ENCODE data around the gene APOF. TPM values are rescaled to one million over a fixed set of nuclear protein-coding genes. Genes with fewer than 3 reads are reported as not detected.
"Not testable (repeated sequence)": the region's sequence is repeated elsewhere in the genome, so short reads cannot be mapped to it uniquely, and the experiment has no call there.

Gene APOF
- total RNA-seq, 6 experiments from 2014 or later, result not detected

DNA sequence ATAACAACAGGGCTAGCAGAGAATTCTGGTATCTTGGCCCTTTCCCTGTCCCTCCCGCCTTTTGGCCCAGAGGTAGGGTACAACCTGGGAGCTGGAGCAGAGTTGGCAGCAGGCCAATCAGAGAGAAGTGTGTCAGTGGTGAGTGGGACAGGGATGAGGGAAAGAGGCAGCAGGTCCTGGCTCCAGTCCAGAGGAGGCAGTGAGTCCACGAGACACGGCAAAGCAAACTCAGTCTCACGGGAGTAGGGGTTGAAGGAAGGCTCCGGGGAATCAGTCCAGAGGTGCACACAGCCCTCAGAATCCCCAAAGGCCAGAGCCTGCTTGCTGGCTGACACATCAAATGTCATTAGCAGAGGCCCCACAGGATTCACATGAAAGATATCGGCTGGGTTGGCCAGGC is 36.1 kb downstream of the APOF start:
- H3K9me3 Mint-ChIP-seq, result no peaks in the 10 kb centered on the region
- H3K4me3 Mint-ChIP-seq, result no peak overlapping the region
- no peak for DNase-seq
- H3K27ac Mint-ChIP-seq, result no peak overlapping the region
- TF ChIP-seq, protein P1, sequence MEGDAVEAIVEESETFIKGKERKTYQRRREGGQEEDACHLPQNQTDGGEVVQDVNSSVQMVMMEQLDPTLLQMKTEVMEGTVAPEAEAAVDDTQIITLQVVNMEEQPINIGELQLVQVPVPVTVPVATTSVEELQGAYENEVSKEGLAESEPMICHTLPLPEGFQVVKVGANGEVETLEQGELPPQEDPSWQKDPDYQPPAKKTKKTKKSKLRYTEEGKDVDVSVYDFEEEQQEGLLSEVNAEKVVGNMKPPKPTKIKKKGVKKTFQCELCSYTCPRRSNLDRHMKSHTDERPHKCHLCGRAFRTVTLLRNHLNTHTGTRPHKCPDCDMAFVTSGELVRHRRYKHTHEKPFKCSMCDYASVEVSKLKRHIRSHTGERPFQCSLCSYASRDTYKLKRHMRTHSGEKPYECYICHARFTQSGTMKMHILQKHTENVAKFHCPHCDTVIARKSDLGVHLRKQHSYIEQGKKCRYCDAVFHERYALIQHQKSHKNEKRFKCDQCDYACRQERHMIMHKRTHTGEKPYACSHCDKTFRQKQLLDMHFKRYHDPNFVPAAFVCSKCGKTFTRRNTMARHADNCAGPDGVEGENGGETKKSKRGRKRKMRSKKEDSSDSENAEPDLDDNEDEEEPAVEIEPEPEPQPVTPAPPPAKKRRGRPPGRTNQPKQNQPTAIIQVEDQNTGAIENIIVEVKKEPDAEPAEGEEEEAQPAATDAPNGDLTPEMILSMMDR (IDR thresholded peaks at IDR 0.05), result no peak
- no peaks in the 10 kb centered on the region for H3K27me3 Mint-ChIP-seq (ENCODE audit: insufficient read depth)
- H3K4me1 Mint-ChIP-seq (ENCODE audit: low read depth), result peaks cover 4% of the 10 kb centered on the region; the same call in 1 of the 2 replicates
- peaks cover 6% of the 10 kb centered on the region; the same call in 1 of the 2 replicates for H3K36me3 Mint-ChIP-seq (ENCODE audit: low read depth)

DNA sequence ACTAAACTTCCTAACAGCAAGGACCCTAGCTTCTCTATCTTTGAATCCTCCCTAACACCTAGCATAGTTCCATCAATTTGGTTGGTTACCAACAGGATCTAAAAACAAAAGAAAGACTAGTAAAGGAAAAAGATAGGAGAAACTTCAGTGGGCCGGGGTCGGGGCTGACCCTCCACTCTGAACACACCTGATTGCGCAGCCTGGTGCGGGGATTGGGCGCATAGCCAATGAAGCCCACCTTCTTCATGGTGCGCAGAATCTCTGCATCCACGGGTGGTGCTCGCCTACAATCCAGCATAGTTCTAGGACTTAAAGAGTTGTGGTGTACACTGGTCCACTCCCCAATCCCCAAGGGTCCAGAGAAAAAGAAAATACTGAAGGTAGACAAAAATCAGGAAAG is 36.5 kb downstream of the APOF start:
- Mint-ChIP-seq H3K4me3 (no peak overlapping the region), H3K9me3 (no peaks in the 10 kb centered on the region), H3K4me1 (ENCODE audit: low read depth) (peaks cover under 1% of the 10 kb centered on the region; the same call in 1 of the 2 replicates), H3K27ac (no peak overlapping the region), H3K36me3 (ENCODE audit: low read depth) (peaks cover 6% of the 10 kb centered on the region; the same call in 1 of the 2 replicates), H3K27me3 (ENCODE audit: insufficient read depth) (no peaks in the 10 kb centered on the region)
- no peak for DNase-seq
- TF ChIP-seq, protein P1 (IDR thresholded peaks at IDR 0.05), result no peak

DNA sequence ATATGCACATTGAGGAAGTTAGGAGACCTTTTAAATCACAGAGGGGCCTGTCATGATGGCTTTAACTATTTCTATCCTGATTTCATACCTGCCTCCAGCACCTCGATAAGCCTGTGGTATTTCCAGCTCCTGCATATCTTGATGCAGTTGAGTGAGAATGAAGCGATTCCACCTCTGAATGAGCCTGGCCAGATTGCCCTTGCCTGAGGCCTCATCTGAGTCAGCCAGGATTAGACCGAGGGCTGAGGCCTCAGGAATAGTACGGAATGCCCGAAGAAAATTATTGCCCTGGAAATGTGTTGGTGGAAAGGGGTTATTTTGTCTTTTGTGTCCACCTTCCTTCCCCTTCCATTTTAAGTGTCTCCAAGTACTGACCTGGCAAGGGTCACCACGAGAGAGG is 38.5 kb downstream of the APOF start:
- Mint-ChIP-seq H3K4me3 (no peak overlapping the region), H3K4me1 (ENCODE audit: low read depth) (no peaks in the 10 kb centered on the region), H3K36me3 (ENCODE audit: low read depth) (peaks cover 12% of the 10 kb centered on the region; the same call in 1 of the 2 replicates), H3K27me3 (ENCODE audit: insufficient read depth) (no peaks in the 10 kb centered on the region; the same call in 1 of the 2 replicates), H3K27ac (no peak overlapping the region), H3K9me3 (no peaks in the 10 kb centered on the region)
- DNase-seq, result no peak
- TF ChIP-seq, protein P1 (IDR thresholded peaks at IDR 0.05), result no peak

- DNase-seq; H3K27ac Mint-ChIP-seq; H3K4me3 Mint-ChIP-seq; H3K4me1 Mint-ChIP-seq (ENCODE audit: low read depth); H3K27me3 Mint-ChIP-seq (ENCODE audit: insufficient read depth); H3K9me3 Mint-ChIP-seq: not testable (repeated sequence)
- H3K36me3 Mint-ChIP-seq (ENCODE audit: low read depth), result peaks cover 12% of the 10 kb centered on the region; the same call in 1 of the 2 replicates
Observed at GRCh38 chr12:56321610-56322009, 41.0 kb downstream of the APOF start.

- Mint-ChIP-seq H3K27ac (no peak overlapping the region), H3K9me3 (no peaks in the 10 kb centered on the region), H3K36me3 (ENCODE audit: low read depth) (peaks cover 12% of the 10 kb centered on the region; the same call in 1 of the 2 replicates), H3K4me3 (no peak overlapping the region), H3K4me1 (ENCODE audit: low read depth) (no peaks in the 10 kb centered on the region), H3K27me3 (ENCODE audit: insufficient read depth) (no peaks in the 10 kb centered on the region; the same call in 1 of the 2 replicates)
- DNase-seq, result peak; percentile 24
- TF ChIP-seq, protein P1 (IDR thresholded peaks at IDR 0.05), result no peak
Observed at GRCh38 chr12:56321027-56321426, 41.6 kb downstream of the APOF start.

DNA sequence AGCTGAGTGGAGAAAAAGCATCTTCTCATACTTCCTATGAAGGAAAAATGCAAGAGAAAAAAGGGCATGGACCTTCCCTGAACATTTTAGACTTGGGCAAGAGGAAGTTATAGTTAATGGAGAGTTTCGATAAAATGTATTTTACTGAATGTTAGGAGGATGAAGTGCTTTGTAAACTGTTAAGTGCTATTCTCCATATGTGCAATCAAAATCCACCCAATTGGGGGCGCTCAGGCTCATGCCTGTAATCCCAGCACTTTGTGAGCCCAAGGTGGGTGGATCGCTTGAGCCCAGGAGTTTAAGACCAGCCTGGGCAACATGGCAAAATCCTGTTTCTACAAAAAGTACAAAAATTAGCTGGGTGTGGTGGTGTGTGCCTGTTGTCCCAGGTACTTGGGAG is 45.0 kb downstream of the APOF start:
- Mint-ChIP-seq H3K4me3 (no peak overlapping the region), H3K9me3 (no peaks in the 10 kb centered on the region), H3K4me1 (ENCODE audit: low read depth) (peaks cover 8% of the 10 kb centered on the region; the same call in 1 of the 2 replicates), H3K27ac (no peak overlapping the region), H3K27me3 (ENCODE audit: insufficient read depth) (no peaks in the 10 kb centered on the region; the same call in 1 of the 2 replicates), H3K36me3 (ENCODE audit: low read depth) (peaks cover 11% of the 10 kb centered on the region; the same call in 1 of the 2 replicates)
- DNase-seq, result no peak
- TF ChIP-seq, protein P1 (IDR thresholded peaks at IDR 0.05), result peak; percentile 34

Data from HFFc6 (cell line).